ENCODE results near the gene ZCWPW1.

The ZCWPW1 gene

DNA sequence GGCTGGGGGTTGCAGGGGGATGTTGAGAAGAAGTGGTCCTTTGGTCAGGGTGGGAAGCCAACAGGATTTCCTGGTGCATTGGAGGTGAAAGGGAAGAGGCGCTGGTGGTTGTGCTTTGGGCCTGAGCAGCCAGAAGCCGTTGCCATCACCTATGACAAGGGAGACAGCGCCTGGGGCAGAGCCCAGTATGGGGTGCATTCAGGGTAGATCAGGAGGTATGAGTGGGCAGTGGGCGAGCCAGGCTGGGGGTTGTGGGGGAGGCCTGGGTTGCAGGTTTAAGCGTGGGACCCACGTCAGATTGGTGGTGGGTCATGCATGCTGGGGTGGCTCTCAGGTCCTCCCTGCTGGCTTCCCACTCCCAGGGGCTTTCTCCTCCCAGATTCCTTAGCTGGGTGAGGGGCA lies 76.8 kb downstream of the ZCWPW1 start:
- H3K9me3 ChIP-seq (ENCODE audit: insufficient read depth, low read depth, low read length), result peaks cover 3% of the 10 kb centered on the region
- no peak overlapping the region for H2AK5ac ChIP-seq (ENCODE audit: low read length)
- H3K9ac ChIP-seq (ENCODE audit: low read length), result no peak overlapping the region
- no peaks in the 10 kb centered on the region for H3K79me2 ChIP-seq (ENCODE audit: control insufficient read depth, insufficient read depth, low read length, poor library complexity)
- no peak for DNase-seq
- no peak overlapping the region for H2BK5ac ChIP-seq (ENCODE audit: low read depth, low read length, poor library complexity)
- no peak overlapping the region for H4K12ac ChIP-seq (ENCODE audit: low read depth, low read length)
- H3K18ac ChIP-seq (ENCODE audit: low read length), result no peak overlapping the region
- no peaks in the 10 kb centered on the region for H3K79me1 ChIP-seq (ENCODE audit: low read length)
- no peak overlapping the region for H2AFZ ChIP-seq (ENCODE audit: insufficient read depth, low read length, poor library complexity)
- WGBS (ENCODE audit: extremely low coverage, insufficient coverage, insufficient read length), result no CpG with 5 or more reads among the region's 6 CpGs
- no peak overlapping the region for H3K4ac ChIP-seq (ENCODE audit: low read depth, low read length)
- no peak overlapping the region for H4K91ac ChIP-seq (ENCODE audit: low read depth, low read length)
- H3K4me1 ChIP-seq (ENCODE audit: control insufficient read depth in 1 of 2, insufficient read depth in 2 of 2, low read length in 2 of 2), result no peaks in the 10 kb centered on the region
- H3K36me3 ChIP-seq (ENCODE audit: control insufficient read depth in 1 of 2, insufficient read depth in 2 of 2, low read length in 2 of 2), result peaks cover 79 to 84% of the 10 kb centered on the region in 2 experiments
- no peak overlapping the region for H2BK12ac ChIP-seq (ENCODE audit: low read length)
- H2BK120ac ChIP-seq (ENCODE audit: insufficient read depth, low read length, poor library complexity), result no peak overlapping the region
- no peak overlapping the region for H3K23ac ChIP-seq (ENCODE audit: low read length)
- H3K27ac ChIP-seq (ENCODE audit: low read depth, low read length), result no peak overlapping the region
- H4K8ac ChIP-seq (ENCODE audit: low read depth, low read length), result no peak overlapping the region
- no peak overlapping the region for H3K4me3 ChIP-seq (ENCODE audit: low read depth, low read length)
- H3K27me3 ChIP-seq (ENCODE audit: insufficient read depth, low read length), result no peaks in the 10 kb centered on the region
- no peak overlapping the region for H3K14ac ChIP-seq (ENCODE audit: low read length)
- no peak overlapping the region for H3K4me2 ChIP-seq (ENCODE audit: low read length)

Data from trophoblast cell (in vitro differentiated cells and primary cell).